Neuronal stem cell (in vitro differentiated cells): ENCODE measurements around the gene TMA7B.
A peak's percentile ranks its signal among the peaks of the same experiment; 100 is the strongest.

Experiments
- DNase-seq: peaks from one replicate; pipeline ENCODE4 v3.0.0-alpha.2; 2013; ENCODE audit warnings: low spot score
- H2AFZ ChIP-seq: one replicate; pipeline ENCODE4 v1.6.1; 2013; ENCODE audit warnings: mild to moderate bottlenecking, low read length, inconsistent platforms
- H2AK5ac ChIP-seq: 2 replicates; pipeline ENCODE4 v1.6.1; 2013; ENCODE audit warnings: low read depth, mild to moderate bottlenecking, inconsistent platforms, low read length, moderate library complexity, mixed read lengths
- H2BK120ac ChIP-seq: 2 replicates; pipeline ENCODE4 v1.6.1; 2013; ENCODE audit warnings: low read depth, mild to moderate bottlenecking, inconsistent platforms, low read length, moderate library complexity, mixed read lengths
- H2BK12ac ChIP-seq: one replicate; pipeline ENCODE4 v1.6.1; 2013; ENCODE audit warnings: low read length, inconsistent platforms
- H2BK15ac ChIP-seq: 2 replicates; pipeline ENCODE4 v1.6.1; 2013; ENCODE audit warnings: mild to moderate bottlenecking, low read length, inconsistent platforms, mixed read lengths
- H2BK5ac ChIP-seq: one replicate; pipeline ENCODE4 v1.6.1; 2013; ENCODE audit warnings: inconsistent platforms, mild to moderate bottlenecking, low read length, moderate library complexity
- H3K14ac ChIP-seq: one replicate; pipeline ENCODE4 v1.6.1; 2013; ENCODE audit warnings: low read length, inconsistent platforms
- H3K18ac ChIP-seq: 2 replicates; pipeline ENCODE4 v1.6.1; 2013; ENCODE audit warnings: low read length, inconsistent platforms
- H3K23ac ChIP-seq: 2 replicates; pipeline ENCODE4 v1.6.1; 2013; ENCODE audit warnings: low read depth, mild to moderate bottlenecking, mixed read lengths, low read length, inconsistent platforms; ENCODE audit not compliant: poor library complexity
- H3K27ac ChIP-seq: replicated peaks from 3 replicates; pipeline ENCODE4 v1.5.1; 2013; ENCODE audit warnings: low read length, inconsistent platforms
- H3K27me3 ChIP-seq, 3 experiments: 2 replicates each; pipeline ENCODE4 v1.6.1; 2013; ENCODE audit warnings: low read length in 3 of 3, mild to moderate bottlenecking in 2 of 3, inconsistent platforms in 1 of 3, low read depth in 1 of 3, mixed read lengths in 1 of 3, moderate library complexity in 1 of 3; ENCODE audit not compliant: control insufficient read depth in 3 of 3, insufficient read depth in 3 of 3
- H3K36me3 ChIP-seq, 2 donors: replicated peaks in 1 of 2; 2 replicates each; pipeline ENCODE4 v1.6.1; 2013; ENCODE audit warnings: low read length in 2 of 2; ENCODE audit not compliant: control insufficient read depth in 2 of 2, insufficient read depth in 2 of 2
- H3K4ac ChIP-seq: 2 replicates; pipeline ENCODE4 v1.6.1; 2013; ENCODE audit warnings: inconsistent platforms, mild to moderate bottlenecking, low read length, moderate library complexity
- H3K4me1 ChIP-seq, 2 donors: 1 replicate in 1 of 2; 2 replicates in 1 of 2; pipeline ENCODE4 v1.6.1; 2013; ENCODE audit warnings: low read length in 2 of 2, low read depth in 1 of 2; ENCODE audit not compliant: control insufficient read depth in 2 of 2, insufficient read depth in 1 of 2
- H3K4me2 ChIP-seq: one replicate; pipeline ENCODE4 v1.6.1; 2013; ENCODE audit warnings: mild to moderate bottlenecking, low read length, inconsistent platforms; ENCODE audit not compliant: insufficient read depth, poor library complexity, severe bottlenecking
- H3K4me3 ChIP-seq, 2 donors: 2 replicates each; pipeline ENCODE4 v1.5.1; 2013; ENCODE audit warnings: low read length in 2 of 2, mild to moderate bottlenecking in 2 of 2, inconsistent platforms in 1 of 2, moderate library complexity in 1 of 2
- H3K79me1 ChIP-seq: one replicate; pipeline ENCODE4 v1.6.1; 2013; ENCODE audit warnings: low read depth, mild to moderate bottlenecking, inconsistent platforms, low read length, moderate library complexity
- H3K9ac ChIP-seq: one replicate; pipeline ENCODE4 v1.6.1; 2013; ENCODE audit warnings: mild to moderate bottlenecking, low read depth, low read length, inconsistent platforms; ENCODE audit not compliant: poor library complexity
- H3K9me3 ChIP-seq, 2 donors: replicated peaks in 1 of 2; 2 replicates each; pipeline versions ENCODE3 to v1.6.1; 2013; ENCODE audit warnings: low read length in 2 of 2, mild to moderate bottlenecking in 2 of 2, inconsistent platforms in 1 of 2, low read depth in 1 of 2, mixed read lengths in 1 of 2, moderate library complexity in 1 of 2; ENCODE audit not compliant: control insufficient read depth in 2 of 2, insufficient read depth in 1 of 2
- H4K8ac ChIP-seq: one replicate; pipeline ENCODE4 v1.6.1; 2013; ENCODE audit warnings: low read depth, mild to moderate bottlenecking, inconsistent platforms, low read length, moderate library complexity
- H4K91ac ChIP-seq: one replicate; pipeline ENCODE4 v1.6.1; 2013; ENCODE audit warnings: low read length, low read depth, mild to moderate bottlenecking, inconsistent platforms; ENCODE audit not compliant: poor library complexity
- WGBS, 2 donors: extraction: QIAGEN DNeasy Blood & Tissue Kit; methylation state at CpG; one replicate each; pipeline ENCODE4 v1.1.7; 2013; ENCODE audit warnings: missing lambda C conversion rate in 2 of 2, mixed read lengths in 1 of 2; ENCODE audit not compliant: insufficient read length in 2 of 2, insufficient replicate concordance in 1 of 2; ENCODE audit errors: extremely low coverage in 2 of 2; 5-methylcytosine and 5-hydroxymethylcytosine counted together

Gene TMA7B

DNA sequence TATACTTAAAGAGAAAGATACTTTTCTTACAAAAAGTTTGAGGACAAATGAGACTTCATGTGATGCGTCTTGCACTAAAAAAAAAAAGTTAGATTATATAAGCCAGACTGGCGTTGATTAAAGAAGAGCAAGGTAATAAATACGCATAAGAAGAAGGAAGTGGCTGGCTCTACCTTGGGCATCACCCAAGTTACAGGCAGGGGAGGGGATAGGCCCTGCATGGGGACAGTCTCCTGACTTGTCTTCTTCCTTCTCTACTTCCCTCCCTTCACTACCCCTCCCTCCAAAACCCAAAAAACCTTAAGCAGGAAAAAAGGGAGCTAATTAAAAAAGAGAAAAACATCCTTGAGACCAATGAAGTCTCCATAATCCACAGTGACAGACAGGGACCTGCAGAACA lies 22.3 kb upstream of the TMA7B start:
- H2BK5ac ChIP-seq = no peak overlapping the region
- no peak overlapping the region for H3K4me3 ChIP-seq
- H3K18ac ChIP-seq = no peak overlapping the region
- no peak overlapping the region for H3K9ac ChIP-seq
- no peak overlapping the region for H4K8ac ChIP-seq
- no peak for DNase-seq
- no peaks in the 10 kb centered on the region for H3K79me1 ChIP-seq
- no peak overlapping the region for H3K14ac ChIP-seq
- H2BK120ac ChIP-seq = no peak overlapping the region
- H3K27ac ChIP-seq = no peak overlapping the region
- H3K4me2 ChIP-seq = no peak overlapping the region
- no peak overlapping the region for H2BK12ac ChIP-seq
- no peak overlapping the region for H3K23ac ChIP-seq
- no peak overlapping the region for H2BK15ac ChIP-seq
- no peak overlapping the region for H3K4ac ChIP-seq
- H2AK5ac ChIP-seq = no peak overlapping the region
- no peak overlapping the region for H2AFZ ChIP-seq
- H4K91ac ChIP-seq = no peak overlapping the region
- no peaks in the 10 kb centered on the region for H3K9me3 ChIP-seq
- H3K36me3 ChIP-seq = no peaks in the 10 kb centered on the region
- H3K4me1 ChIP-seq = peaks cover 0 to 12% of the 10 kb centered on the region in 2 donors
- no CpG with 5 or more reads among the region's 3 CpGs for WGBS, 2 donors
- peaks cover 0 to 18% (median 0%) of the 10 kb centered on the region in 3 experiments for H3K27me3 ChIP-seq

DNA sequence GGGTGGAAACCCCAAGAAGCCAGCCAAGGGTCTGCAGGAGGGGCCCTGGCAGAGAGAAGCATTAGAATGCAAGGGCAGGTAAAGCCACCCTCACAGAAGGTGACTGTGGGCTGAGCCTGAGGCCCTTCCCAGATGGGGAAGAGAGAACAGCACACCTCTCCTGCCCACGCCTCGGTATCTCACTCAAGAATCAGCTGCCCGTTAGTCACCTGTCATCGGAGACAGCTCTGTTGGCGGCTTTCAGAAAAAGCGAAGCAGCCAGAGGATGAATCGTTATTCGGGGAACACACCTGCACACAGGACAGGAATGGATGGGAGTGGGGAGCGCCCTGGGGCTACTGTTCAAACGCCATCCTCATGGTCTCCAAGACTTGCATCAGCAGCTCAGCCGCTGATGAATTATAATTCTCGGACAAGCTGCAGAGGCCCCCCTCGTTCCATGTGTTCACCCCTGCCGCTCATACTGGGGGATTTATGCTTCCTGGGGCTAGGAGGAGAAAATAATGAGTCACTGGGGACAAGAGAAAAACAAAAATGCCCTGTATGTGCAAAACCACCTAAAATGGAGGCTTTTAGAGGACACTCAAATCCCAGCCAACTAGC lies 21.6 kb upstream of the TMA7B start:
- no peak for DNase-seq
- Histone ChIP-seq H4K91ac (no peak overlapping the region), H3K4me2 (no peak overlapping the region), H3K9ac (no peak overlapping the region), H3K4ac (no peak overlapping the region), H2BK120ac (no peak overlapping the region), H3K9me3 (no peaks in the 10 kb centered on the region), H3K36me3 (no peaks in the 10 kb centered on the region), H3K4me3 (no peak overlapping the region), H2BK5ac (no peak overlapping the region), H3K27ac (no peak overlapping the region), H3K23ac (no peak overlapping the region), H4K8ac (no peak overlapping the region), H3K18ac (peak overlapping the region; percentile 9), H3K27me3 (peaks cover 0 to 18% (median 0%) of the 10 kb centered on the region in 3 experiments), H3K79me1 (no peaks in the 10 kb centered on the region), H3K14ac (no peak overlapping the region), H2AK5ac (no peak overlapping the region), H2BK12ac (no peak overlapping the region), H2AFZ (no peak overlapping the region), H3K4me1 (peaks cover 0 to 10% of the 10 kb centered on the region in 2 donors), H2BK15ac (peak overlapping the region; percentile 34)
- WGBS, 2 donors = no CpG with 5 or more reads among the region's 14 CpGs

DNA sequence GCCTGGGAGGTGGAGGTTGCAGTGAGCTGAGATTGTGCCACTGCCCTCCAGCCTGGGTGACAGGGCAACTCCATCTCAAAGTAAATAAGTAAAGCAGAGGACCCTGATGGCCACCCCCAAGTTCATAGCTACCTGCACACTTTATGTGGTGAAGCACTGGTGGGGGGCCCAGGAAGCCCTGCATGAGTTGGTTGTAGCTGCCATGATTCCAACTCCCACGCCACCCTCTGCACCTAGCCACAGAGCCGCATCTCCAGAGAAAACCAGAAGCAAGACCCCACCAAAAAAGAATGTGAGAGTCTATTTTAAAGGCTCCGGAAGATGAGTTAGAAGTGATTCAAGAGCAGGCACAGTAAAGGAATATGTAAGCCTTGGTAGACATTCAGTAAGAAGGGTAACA lies 20.4 kb upstream of the TMA7B start:
- H3K4ac ChIP-seq = no peak overlapping the region
- H3K18ac ChIP-seq = no peak overlapping the region
- no peak overlapping the region for H4K8ac ChIP-seq
- no peak overlapping the region for H3K4me3 ChIP-seq
- no peak overlapping the region for H2BK120ac ChIP-seq
- no peak overlapping the region for H3K14ac ChIP-seq
- no peak overlapping the region for H3K23ac ChIP-seq
- no peak overlapping the region for H4K91ac ChIP-seq
- H2BK5ac ChIP-seq = no peak overlapping the region
- no peak overlapping the region for H2BK15ac ChIP-seq
- DNase-seq = no peak
- H3K9me3 ChIP-seq = no peaks in the 10 kb centered on the region
- no peak overlapping the region for H2AK5ac ChIP-seq
- peaks cover 0 to 10% (median 0%) of the 10 kb centered on the region in 3 experiments for H3K27me3 ChIP-seq
- H3K36me3 ChIP-seq = no peaks in the 10 kb centered on the region
- H2BK12ac ChIP-seq = no peak overlapping the region
- peaks cover 0 to 7% of the 10 kb centered on the region in 2 donors for H3K4me1 ChIP-seq
- H3K9ac ChIP-seq = no peak overlapping the region
- no peak overlapping the region for H3K27ac ChIP-seq
- H3K4me2 ChIP-seq = no peak overlapping the region
- no peak overlapping the region for H2AFZ ChIP-seq
- no peaks in the 10 kb centered on the region for H3K79me1 ChIP-seq
- no CpG with 5 or more reads among the region's 3 CpGs for WGBS, 2 donors

DNA sequence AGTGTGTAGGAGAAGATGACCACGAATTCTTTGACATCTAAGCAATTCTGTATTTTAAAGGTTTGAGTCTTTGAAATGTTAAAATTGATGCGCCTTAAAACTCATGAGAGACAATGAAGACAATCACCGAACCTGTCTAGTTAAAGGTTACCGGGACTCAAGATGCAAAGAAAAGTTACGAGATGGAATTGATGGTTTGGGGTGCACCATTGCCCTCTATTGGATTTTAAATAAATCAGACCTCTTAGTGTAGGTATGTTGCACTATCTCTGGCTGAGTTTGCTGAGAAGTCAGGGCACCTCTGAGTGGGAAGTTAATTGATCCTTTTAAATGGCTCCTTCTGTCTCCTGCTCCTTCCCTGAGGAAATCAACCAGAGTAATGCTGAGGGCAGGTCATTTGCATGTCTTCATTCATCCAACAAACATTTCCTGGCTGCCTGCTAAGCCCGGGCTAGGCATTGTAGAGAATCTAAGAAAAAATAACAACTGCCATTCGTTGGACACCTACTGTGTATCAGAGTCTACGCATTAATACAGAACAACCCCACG lies 19.4 kb upstream of the TMA7B start:
- no peak overlapping the region for H4K91ac ChIP-seq
- no peak overlapping the region for H2BK120ac ChIP-seq
- H2BK5ac ChIP-seq = no peak overlapping the region
- no peak for DNase-seq
- no peak overlapping the region for H3K14ac ChIP-seq
- H3K9ac ChIP-seq = no peak overlapping the region
- no peak overlapping the region for H2BK12ac ChIP-seq
- H3K23ac ChIP-seq = no peak overlapping the region
- peaks cover 0 to 8% (median 0%) of the 10 kb centered on the region in 3 experiments for H3K27me3 ChIP-seq
- H3K36me3 ChIP-seq = no peaks in the 10 kb centered on the region
- H4K8ac ChIP-seq = no peak overlapping the region
- H2BK15ac ChIP-seq = no peak overlapping the region
- H3K18ac ChIP-seq = no peak overlapping the region
- no peak overlapping the region for H3K4me3 ChIP-seq
- H2AK5ac ChIP-seq = no peak overlapping the region
- H3K79me1 ChIP-seq = no peaks in the 10 kb centered on the region
- H3K27ac ChIP-seq = no peak overlapping the region
- peaks cover 0 to 2% of the 10 kb centered on the region in 2 donors for H3K4me1 ChIP-seq
- H3K4ac ChIP-seq = no peak overlapping the region
- no CpG with 5 or more reads among the region's 9 CpGs for WGBS, 2 donors
- H3K9me3 ChIP-seq = no peaks in the 10 kb centered on the region
- H3K4me2 ChIP-seq = no peak overlapping the region
- H2AFZ ChIP-seq = no peak overlapping the region
